Stomach (tissue), 4 donors: ENCODE results near the gene INPP4B.

Experiments
- EP300 ChIP-seq: sonication (generic); formaldehyde crosslinking; IDR thresholded peaks from one replicate; pipeline ENCODE4 v1.6.1; 2017; ENCODE audit warnings: antibody characterized with exemption
- POLR2A ChIP-seq, 4 donors: fragments of 450-650 bp; IDR thresholded peaks; one replicate each; pipeline ENCODE4 v1.6.1; 2016; ENCODE audit warnings: antibody characterized with exemption in 4 of 4, control low read depth in 2 of 4, mild to moderate bottlenecking in 1 of 4, moderate library complexity in 1 of 4
- POLR2AphosphoS5 ChIP-seq, 3 donors: sonication (generic); formaldehyde crosslinking; IDR thresholded peaks; one replicate each; pipeline ENCODE4 v1.6.1; 2016; ENCODE audit warnings: antibody characterized with exemption in 3 of 3
- TF ChIP-seq, protein P1 (sequence below), 7 experiments: fragments of 450-650 bp in 4 of 7; fragments of 200-600 bp in 3 of 7; sonication (generic) in 3 of 7; IDR thresholded peaks; one replicate each; pipeline ENCODE4 v1.5.1; 2016 to 2019; ENCODE audit warnings: antibody characterized with exemption in 7 of 7, control low read depth in 2 of 7, mild to moderate bottlenecking in 1 of 7

DNA sequence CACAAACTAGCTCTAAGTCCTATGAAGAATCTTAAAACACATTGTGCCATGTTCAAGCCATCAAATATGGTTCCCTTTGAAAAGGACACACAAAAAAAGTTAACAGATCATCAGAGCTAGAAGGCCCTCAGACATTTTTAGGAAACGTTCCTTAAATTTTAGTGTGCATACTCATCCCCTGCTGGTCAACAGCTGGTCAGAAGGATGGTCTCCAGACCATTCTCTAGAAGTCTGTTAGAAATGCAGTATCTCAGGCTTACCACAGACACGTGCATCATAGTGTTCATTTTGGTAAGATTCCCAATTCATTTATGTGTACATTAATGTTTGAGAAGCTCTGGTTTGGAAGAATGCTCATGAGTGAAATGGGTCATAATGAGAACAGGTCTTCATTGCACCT is 523.1 kb downstream of the INPP4B start:
- TF ChIP-seq, protein P1, sequence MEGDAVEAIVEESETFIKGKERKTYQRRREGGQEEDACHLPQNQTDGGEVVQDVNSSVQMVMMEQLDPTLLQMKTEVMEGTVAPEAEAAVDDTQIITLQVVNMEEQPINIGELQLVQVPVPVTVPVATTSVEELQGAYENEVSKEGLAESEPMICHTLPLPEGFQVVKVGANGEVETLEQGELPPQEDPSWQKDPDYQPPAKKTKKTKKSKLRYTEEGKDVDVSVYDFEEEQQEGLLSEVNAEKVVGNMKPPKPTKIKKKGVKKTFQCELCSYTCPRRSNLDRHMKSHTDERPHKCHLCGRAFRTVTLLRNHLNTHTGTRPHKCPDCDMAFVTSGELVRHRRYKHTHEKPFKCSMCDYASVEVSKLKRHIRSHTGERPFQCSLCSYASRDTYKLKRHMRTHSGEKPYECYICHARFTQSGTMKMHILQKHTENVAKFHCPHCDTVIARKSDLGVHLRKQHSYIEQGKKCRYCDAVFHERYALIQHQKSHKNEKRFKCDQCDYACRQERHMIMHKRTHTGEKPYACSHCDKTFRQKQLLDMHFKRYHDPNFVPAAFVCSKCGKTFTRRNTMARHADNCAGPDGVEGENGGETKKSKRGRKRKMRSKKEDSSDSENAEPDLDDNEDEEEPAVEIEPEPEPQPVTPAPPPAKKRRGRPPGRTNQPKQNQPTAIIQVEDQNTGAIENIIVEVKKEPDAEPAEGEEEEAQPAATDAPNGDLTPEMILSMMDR (IDR thresholded peaks at IDR 0.05) = no peak
- no peak for TF ChIP-seq POLR2A (IDR thresholded peaks at IDR 0.05)
- no peak for TF ChIP-seq EP300
- no peak for TF ChIP-seq POLR2AphosphoS5 (IDR thresholded peaks at IDR 0.05)
